GM21367 (cell line): ENCODE results near the gene BRI3.
A peak's percentile ranks its signal among the peaks of the same experiment; 100 is the strongest.
"Not testable (repeated sequence)": the region's sequence is repeated elsewhere in the genome, so short reads cannot be mapped to it uniquely, and the experiment has no call there.

Experiments
- ATAC-seq: cut with Tn5 transposase; IDR thresholded peaks from one replicate; pipeline ENCODE4 v1.9.1; 2021; ENCODE audit not compliant: unreplicated experiment

Gene BRI3

GRCh38 chr7:98309566-98309965 lies 28.1 kb downstream of the BRI3 start:
- ATAC-seq, result no peak

DNA sequence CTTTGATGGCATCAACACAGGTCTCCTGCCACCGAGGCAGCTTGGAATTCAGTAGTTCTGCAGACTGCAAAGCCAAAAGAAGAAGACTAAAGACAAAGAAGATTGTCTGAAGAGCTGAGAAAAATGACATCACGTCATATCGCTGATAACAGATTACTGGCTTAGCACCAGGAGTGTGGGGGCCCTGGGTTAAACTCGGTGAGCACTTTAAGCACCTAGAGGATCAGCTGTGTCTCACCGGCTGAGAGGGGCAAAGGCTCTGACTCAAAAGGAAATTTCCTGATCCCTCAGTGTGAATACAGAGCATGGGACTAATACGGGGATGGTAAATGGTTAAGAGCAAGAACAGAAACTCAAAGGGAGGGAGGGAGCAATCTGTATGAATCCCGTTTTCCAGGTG lies 30.7 kb downstream of the BRI3 start:
- no peak for ATAC-seq

DNA sequence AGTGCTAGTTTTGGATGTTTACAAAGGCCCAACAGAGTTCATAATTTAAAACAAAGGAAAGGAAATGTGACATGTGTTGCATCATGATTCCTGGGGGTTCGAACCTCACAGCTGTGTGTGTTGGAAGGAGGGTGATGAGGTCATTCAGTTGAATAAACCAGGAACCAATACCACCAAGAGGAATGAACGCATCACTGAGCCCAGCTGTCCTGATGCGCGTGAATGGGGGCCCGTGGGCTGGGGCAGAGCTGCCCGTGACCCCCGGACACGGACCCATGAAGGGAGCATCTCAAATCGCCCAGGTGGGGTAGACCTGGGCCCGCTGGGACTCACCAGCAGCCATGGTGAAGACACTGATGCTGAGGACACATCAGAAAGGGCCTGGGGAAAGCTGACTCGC lies 33.0 kb downstream of the BRI3 start:
- ATAC-seq, result no peak

DNA sequence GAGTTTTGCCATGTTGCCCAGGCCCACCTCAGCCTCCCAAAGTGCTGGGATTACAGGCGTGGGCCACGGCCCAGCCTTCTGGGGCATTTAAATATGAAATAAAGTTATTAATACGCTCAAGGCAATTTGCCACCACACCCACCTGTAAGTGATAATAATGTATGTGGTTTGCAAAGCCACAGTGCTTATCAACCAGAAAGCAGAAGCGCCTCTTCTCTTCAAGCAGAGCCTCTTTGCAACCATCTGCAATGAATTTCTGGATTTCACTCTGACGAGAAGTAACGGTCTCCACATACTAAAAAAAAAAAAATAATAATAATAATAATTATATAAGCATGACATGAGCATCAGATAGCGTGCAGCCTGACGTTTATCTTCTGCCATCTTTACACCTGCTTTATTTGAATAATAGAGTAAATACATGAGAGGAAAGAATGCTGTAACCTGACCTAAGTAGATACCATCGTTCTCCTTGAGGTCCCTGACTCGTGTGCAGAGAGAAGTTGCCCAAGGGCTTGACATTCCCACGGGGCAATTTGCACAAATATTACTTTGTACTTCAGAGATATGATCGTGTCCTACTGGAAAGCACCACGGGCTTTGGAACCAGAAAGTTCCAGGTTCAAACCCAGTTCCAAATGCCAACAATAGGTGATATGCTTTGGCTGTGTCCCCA lies 34.0 kb downstream of the BRI3 start:
- ATAC-seq, result peak; percentile 54

GRCh38 chr7:98315994-98316527 lies 34.6 kb downstream of the BRI3 start:
- not testable (repeated sequence) for ATAC-seq

DNA sequence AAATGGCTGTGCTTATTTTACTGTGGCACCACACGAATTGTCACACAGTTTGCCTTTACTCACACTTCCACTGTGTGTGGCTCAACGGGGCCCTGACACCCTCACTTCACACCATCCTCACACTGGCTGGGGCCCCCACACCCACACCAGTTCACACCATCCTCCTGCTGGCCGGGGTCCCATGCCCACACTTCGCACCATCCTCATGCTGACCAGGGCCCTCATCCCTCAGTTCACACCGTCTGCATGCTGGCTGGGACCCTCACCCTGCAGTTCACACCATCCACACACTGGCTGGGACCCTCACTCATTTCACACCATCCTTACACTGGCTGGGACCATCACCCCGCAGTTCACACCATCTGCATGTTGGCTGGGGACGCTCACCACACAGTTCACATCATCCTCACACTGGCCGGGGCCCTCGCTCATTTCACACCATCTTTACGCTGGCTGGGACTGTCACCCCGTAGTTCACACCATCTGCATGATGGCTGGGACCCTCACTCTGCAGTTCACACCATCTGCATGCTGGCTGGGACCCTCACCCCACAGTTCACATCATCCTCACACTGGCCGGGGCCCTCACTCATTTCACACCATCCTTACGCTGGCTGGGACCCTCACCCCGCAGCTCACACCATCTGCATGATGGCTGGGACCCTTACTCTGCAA lies 36.0 kb downstream of the BRI3 start:
- ATAC-seq, result no peak

DNA sequence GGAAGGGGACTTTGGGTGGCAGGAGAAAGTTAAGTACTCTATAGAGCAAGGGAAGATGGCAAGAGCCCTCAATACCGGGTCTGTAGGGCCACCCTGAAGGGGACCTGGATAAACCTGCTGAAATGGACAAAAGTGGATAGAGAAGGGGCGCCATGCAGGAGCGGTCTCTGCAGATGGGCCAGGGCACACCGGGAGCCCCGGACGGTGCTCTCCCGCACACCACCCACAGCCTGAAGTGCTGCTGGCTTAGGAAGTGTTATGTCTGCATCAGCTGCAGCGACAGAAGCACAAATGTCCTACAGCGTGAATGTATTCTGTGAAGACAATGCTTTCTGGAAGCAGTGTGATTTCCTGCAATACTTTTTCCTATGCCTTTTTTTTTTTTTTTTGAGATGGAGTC lies 37.7 kb downstream of the BRI3 start:
- ATAC-seq, result no peak

DNA sequence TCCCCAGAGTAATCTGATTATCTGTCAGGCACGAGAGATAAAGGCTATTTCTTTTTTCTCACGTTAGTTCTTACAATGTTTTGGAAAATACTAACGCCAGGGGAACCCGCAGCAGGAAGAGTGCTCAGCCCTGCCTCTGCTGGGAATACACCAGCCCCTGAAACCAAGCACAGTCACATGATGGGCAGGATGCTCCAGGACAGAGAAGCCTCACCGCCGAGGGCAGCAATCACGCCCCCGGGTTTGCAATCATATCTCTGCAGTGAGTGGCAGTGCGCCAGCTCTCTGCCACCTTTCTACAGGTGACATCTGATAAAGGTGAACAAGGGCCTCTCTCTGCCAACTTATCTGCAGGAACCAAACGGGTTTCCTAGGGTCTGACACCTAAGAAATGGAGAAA lies 39.8 kb downstream of the BRI3 start:
- no peak for ATAC-seq

DNA sequence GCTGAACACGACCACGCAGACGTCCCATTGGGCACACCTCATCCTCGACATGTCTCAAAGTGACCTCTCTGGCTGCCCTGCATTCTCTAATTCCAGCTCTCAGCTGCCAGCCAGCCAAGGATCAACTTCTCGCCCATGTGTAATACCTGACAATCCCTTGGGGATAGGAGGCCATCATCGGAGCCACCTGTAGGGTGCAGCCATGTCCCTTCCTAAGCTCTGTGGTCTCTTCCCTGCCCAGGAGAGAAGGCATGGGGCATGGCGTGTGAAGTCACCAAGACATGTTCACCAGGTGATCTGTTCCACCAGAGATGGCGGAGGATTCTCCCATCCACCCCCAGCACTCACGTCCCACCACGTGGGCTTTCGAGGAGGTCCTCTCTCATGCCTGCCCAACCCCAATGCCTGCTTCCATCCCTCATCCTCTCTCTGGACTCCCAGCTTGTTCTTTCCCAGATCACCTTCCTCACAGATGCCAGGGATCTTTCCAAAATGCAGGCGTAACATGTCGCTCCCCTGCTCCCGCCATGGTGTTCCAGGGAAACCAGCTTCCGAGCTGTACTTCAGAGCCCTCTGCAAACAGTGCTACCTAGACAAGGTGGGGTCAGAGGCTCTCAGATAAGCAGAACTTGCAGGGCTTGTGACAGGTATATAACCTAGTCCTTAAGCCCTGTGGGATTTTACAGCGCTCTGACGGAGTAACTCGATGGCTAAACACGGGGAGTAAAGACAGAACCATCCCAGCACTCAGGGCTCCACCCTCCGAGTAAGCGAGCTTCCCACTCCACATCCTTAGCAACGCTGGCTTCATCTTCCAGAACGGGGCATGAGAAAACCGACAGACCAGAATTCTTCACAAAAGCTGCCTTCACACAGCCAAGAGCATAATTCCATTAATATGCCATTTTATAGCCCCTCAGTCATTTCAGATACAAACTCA lies 41.1 kb downstream of the BRI3 start:
- ATAC-seq, result no peak

- no peak for ATAC-seq
These were observed 42.3 kb downstream of the BRI3 start for GRCh38 chr7:98323597-98324322.

DNA sequence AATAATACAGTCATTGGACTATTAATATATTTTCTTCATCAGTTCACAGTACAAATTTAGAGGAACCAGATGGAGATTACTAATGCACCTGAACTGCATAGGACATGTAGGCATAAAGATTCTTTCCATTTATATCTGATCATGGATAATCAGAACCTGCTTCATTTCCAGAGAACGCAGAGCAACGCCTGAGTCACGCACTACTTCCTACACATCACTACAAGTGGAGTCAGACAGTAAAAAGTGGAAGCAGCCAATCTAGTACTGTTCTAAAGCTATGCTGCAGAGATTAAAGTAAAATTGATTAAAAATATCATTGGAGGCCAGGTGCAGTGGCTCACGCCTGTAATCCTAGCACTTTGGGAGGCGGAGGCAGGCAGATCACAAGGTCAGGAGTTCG lies 43.3 kb downstream of the BRI3 start:
- no peak for ATAC-seq

- no peak for ATAC-seq
These were observed 47.8 kb downstream of the BRI3 start for GRCh38 chr7:98329100-98329790.

DNA sequence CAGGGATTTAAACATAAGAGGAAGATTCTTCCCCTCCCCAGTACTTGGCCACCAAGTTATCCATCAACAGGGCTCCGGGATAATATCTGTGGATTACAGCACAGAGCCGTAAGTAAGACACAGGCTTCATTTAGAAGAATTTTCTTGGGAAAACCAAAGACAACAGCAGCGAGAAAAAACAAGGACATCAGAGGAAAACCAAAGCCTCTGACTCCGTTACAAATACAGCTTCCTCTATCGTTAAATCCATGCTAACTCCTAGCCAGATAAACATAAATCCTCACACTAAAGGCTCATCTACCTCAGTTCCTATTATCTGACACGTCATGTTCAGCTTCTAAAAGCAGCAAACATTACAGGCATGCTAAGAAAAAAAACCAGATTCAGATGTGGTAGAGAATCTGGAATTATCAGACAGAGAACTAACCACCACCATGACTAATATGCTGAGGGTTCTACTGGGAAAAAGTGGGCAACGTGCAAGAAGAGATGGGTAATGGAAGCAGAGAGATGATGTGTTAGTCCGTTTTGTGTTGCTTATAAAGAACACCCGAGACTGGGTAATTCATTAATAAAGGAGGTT lies 48.4 kb downstream of the BRI3 start:
- ATAC-seq, result no peak

GRCh38 chr7:98330926-98331529 lies 49.5 kb downstream of the BRI3 start:
- no peak for ATAC-seq

DNA sequence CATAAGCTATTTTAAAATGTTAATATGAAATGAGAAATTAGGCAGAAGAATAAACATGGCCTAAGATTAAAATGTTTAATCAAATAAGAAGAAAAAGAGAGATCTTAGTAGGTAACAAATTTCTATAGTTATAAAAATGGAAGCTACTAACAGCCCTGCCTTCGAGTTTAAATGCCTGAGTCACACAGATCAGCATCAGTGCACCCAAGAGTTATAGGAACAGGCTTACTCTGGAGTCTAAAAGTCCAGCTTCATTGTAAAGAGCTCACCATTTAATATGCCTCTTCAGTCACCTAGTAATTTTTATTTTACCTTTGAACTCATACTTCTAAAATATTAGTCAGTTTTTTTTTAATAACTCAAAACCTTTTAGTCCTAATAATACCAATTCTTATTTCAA lies 52.6 kb downstream of the BRI3 start:
- ATAC-seq, result no peak

DNA sequence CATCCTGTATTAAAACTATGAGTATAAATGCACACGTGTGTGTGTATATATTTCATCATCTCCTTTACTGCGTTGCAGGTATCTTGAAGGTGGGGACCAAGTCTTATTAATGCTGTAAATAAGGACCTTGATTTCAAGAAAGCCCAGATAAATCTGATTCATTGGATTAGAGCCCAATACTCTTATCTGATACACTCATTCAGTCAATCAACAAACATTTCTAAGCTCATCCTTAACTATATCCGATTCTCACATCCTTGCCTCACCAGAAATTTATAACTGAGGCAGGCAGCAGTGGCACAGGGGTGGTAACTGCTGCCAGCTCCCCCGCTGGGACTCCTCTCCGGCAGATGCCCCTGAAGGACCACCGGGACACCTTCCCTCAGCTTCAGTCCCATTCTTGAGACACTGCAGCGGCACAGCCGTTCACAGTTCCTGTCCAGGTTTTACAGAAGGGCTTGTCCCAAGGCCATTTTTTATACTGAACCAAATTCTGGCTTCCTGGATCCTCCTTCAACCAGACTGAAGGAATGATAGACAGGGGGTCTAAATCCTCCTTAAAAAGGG lies 54.0 kb downstream of the BRI3 start:
- no peak for ATAC-seq

GRCh38 chr7:98338441-98338840 lies 57.0 kb downstream of the BRI3 start:
- ATAC-seq, result no peak

DNA sequence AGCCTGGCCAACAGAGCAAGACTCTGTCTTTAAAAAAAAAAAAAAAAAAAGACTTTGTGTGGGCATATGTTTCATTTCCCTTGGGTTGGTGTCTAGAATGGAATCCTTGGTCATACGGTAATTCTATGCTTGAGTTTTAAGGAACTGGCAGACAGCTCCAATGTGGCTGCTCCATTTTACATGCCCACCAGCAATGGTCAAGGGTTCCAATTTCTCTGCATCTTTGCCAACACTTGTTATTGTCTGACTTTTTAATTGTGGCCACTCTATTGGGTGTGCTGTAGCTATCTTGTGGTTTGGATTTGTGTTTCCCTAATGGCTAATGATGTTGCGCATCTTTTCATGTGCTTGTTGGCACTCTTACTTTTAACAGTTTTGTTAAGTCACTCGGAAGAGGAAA lies 57.6 kb downstream of the BRI3 start:
- no peak for ATAC-seq

DNA sequence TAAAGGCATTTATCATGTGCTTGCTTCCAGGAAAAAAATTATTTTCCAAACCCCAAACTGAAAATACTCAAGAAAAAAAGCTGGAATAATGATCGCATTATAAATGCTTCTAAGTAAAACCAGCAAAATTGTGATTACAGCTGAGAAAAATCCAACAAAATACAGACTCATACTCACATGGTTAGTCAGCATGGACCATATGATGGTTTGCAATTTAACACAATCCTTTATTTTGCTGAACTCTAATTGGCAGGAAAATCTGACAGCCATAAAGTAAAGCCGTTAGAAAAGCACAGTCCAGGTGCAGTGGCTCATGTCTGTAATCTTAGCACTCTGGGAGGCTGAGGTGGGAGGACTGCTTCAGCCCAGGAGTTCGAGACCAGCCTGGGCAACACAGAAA lies 59.6 kb downstream of the BRI3 start:
- ATAC-seq, result no peak
